GM12865 (cell line): ENCODE data around the gene MAPT.
A peak's percentile ranks its signal among the peaks of the same experiment; 100 is the strongest.

Experiments
- DNase-seq: peaks from one replicate; pipeline ENCODE4 v3.0.0; 2010; ENCODE audit warnings: low read depth
- H3K4me3 ChIP-seq: 2 replicates; pipeline ENCODE4 v1.5.1; 2011; ENCODE audit warnings: mild to moderate bottlenecking, low read depth, low read length, control low read depth
- CTCF ChIP-seq: IDR thresholded peaks from 2 replicates; pipeline ENCODE4 v1.5.1; 2011; ENCODE audit warnings: low read length, control low read depth, low read depth, inconsistent platforms; ENCODE audit not compliant: insufficient read depth; ENCODE audit errors: missing control alignments

MAPT gene

GRCh38 chr17:46030752-46031151, 136.4 kb downstream of the MAPT start:
- H3K4me3 ChIP-seq, result no peak overlapping the region
- no peak for DNase-seq
- no peak for TF ChIP-seq CTCF

GRCh38 chr17:46031440-46031839, 137.1 kb downstream of the MAPT start:
- DNase-seq, result no peak
- no peak overlapping the region for H3K4me3 ChIP-seq
- TF ChIP-seq CTCF, result no peak

DNA sequence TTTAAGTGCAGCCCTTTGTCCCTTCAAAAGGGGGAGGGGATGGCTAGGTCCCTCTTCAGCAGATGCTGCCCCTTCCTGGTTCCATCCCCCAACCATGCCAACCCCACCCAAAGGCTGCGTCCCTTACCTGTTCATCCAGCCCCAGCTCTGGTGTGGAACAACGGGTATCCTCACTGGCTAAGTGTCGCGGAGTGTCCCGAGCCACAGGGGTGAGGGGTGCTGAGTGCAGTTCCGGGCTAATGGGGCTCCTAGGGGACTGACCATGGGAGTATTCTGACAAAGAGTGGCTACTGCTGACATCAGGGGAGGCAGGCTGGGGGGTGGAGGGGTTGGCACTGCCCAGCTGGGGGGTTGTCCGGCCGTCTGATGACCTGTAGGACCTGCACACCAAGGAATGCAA, 137.6 kb downstream of the MAPT start:
- DNase-seq, result no peak
- no peak for TF ChIP-seq CTCF
- no peak overlapping the region for H3K4me3 ChIP-seq

- no peak for DNase-seq
- no peak overlapping the region for H3K4me3 ChIP-seq
- no peak for TF ChIP-seq CTCF
These were observed 138.6 kb downstream of the MAPT start for GRCh38 chr17:46032909-46033308.

DNA sequence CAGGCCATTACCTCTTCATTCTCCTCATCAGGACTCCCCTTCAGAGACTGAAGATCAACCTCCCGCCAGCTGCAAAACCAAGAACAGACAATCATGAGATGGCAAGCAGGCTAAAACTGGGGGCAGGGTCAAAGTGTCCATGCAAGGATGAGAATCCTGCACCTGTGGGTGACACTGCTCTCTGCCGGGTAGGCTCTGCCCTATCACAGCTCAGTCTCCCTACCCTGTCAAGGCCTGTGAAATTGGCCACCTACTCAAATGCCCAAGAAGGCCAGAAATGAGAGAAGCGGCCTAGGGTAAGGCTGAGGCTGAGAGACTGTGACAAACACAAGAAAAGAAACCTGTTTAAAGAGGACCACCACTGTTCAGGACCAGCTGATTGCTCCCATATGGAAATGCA, 139.0 kb downstream of the MAPT start:
- no peak for TF ChIP-seq CTCF
- H3K4me3 ChIP-seq, result no peak overlapping the region
- DNase-seq, result no peak

DNA sequence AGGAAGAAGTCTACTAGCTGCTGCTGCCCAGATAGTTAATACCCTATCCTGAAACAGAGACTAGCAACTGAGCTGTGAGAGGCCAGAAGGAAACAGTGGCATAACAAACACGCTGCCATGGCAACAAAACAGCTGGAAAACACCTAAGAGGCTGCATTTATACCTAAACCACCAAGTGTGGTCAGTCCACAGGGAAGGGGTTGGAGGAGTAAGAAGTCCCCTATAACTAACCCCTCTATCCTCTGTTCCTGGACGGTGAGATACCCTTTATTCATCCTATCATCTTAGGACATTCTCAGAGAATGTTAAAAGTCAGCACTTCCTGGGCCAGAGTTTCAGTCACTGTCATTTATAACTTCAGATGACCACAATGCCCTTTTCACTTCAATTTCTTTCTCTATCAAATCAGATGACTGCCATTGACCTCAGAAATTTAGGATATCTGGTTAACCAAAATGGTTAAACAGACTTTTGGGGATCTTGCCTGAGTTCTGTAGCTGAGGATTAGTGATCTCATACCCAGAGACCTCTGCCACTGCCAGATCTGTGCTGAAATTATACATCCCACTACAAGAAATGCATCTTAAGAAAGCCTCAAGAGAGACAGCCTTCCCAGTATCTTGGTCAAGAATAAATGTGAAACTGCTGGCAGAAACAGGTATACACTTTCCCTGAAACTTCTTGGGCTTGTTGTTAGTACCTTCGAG, 140.9 kb downstream of the MAPT start:
- TF ChIP-seq CTCF, result no peak
- no peak overlapping the region for H3K4me3 ChIP-seq
- DNase-seq, result peak; percentile 75

DNA sequence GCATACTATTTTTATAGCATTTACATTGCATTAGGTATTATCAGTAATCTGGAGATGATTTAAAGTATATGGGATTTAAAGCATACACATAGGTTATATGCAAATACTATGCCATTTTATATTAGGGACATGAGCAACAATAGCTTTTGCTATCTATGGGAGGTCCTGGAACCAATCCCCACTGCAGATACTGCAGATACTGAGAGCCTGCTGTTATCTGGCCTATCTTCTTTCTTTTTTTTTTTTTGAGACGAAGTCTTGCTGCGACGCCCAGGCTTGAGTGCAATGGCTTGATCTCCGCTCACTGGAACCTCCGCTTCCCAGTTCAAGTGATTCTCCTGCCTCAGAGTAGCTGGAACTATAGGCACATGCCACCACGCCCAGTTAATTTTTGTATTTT, 142.1 kb downstream of the MAPT start:
- DNase-seq, result no peak
- H3K4me3 ChIP-seq, result no peak overlapping the region
- no peak for TF ChIP-seq CTCF
